Measurements from ENCODE around the gene GRIN2A. TPM values are rescaled to one million over a fixed set of nuclear protein-coding genes. Genes with fewer than 3 reads are reported as not detected.

Gene GRIN2A
- total RNA-seq, 1 donor from 2014 or later = not detected

GRCh38 chr16:9970244-9970643 is 212.0 kb downstream of the GRIN2A start:
- no peak for DNase-seq (ENCODE audit: low read depth in 2 of 2)

- no peak for DNase-seq (ENCODE audit: low read depth in 2 of 2)
Measured at GRCh38 chr16:9969580-9969979, 212.6 kb downstream of the GRIN2A start.

GRCh38 chr16:9966569-9967157 is 215.6 kb downstream of the GRIN2A start:
- DNase-seq (ENCODE audit: low read depth in 2 of 2) = no peak

GRCh38 chr16:9965079-9965478 is 217.1 kb downstream of the GRIN2A start:
- no peak for DNase-seq (ENCODE audit: low read depth in 2 of 2)

- no peak for DNase-seq (ENCODE audit: low read depth in 2 of 2)
Measured at GRCh38 chr16:9964426-9964825, 217.8 kb downstream of the GRIN2A start.

GRCh38 chr16:9957433-9957832 is 224.8 kb downstream of the GRIN2A start:
- DNase-seq (ENCODE audit: low read depth in 2 of 2) = no peak

- no peak for DNase-seq (ENCODE audit: low read depth in 2 of 2)
Measured at GRCh38 chr16:9957002-9957401, 225.2 kb downstream of the GRIN2A start.

GRCh38 chr16:9955677-9956076 is 226.6 kb downstream of the GRIN2A start:
- no peak for DNase-seq (ENCODE audit: low read depth in 2 of 2)

- DNase-seq (ENCODE audit: low read depth in 2 of 2) = no peak
Measured at GRCh38 chr16:9953908-9954570, 228.2 kb downstream of the GRIN2A start.

- DNase-seq (ENCODE audit: low read depth in 2 of 2) = no peak
Measured at GRCh38 chr16:9950658-9951057, 231.6 kb downstream of the GRIN2A start.

GRCh38 chr16:9949396-9949795 is 232.8 kb downstream of the GRIN2A start:
- DNase-seq (ENCODE audit: low read depth in 2 of 2) = no peak

GRCh38 chr16:9948933-9949332 is 233.3 kb downstream of the GRIN2A start:
- no peak for DNase-seq (ENCODE audit: low read depth in 2 of 2)

- no peak for DNase-seq (ENCODE audit: low read depth in 2 of 2)
Measured at GRCh38 chr16:9946022-9946720, 236.1 kb downstream of the GRIN2A start.

GRCh38 chr16:9943121-9943520 is 239.1 kb downstream of the GRIN2A start:
- no peak for DNase-seq (ENCODE audit: low read depth in 2 of 2)

- DNase-seq (ENCODE audit: low read depth in 2 of 2) = no peak
Measured at GRCh38 chr16:9941245-9941644, 241.0 kb downstream of the GRIN2A start.

GRCh38 chr16:9934723-9935508 is 247.3 kb downstream of the GRIN2A start:
- DNase-seq (ENCODE audit: low read depth in 2 of 2) = no peak

- no peak for DNase-seq (ENCODE audit: low read depth in 2 of 2)
Measured at GRCh38 chr16:9932919-9933653, 249.1 kb downstream of the GRIN2A start.

- no peak for DNase-seq (ENCODE audit: low read depth in 2 of 2)
Measured at GRCh38 chr16:9932000-9932399, 250.2 kb downstream of the GRIN2A start.

- DNase-seq (ENCODE audit: low read depth in 2 of 2) = no peak
Measured at GRCh38 chr16:9929836-9930235, 252.4 kb downstream of the GRIN2A start.

GRCh38 chr16:9929313-9929712 is 252.9 kb downstream of the GRIN2A start:
- DNase-seq (ENCODE audit: low read depth in 2 of 2) = no peak

- DNase-seq (ENCODE audit: low read depth in 2 of 2) = no peak
Measured at GRCh38 chr16:9922441-9922840, 259.8 kb downstream of the GRIN2A start.
